ENCODE data around the gene ANKRD33B. TPM values are rescaled to one million over a fixed set of nuclear protein-coding genes. Genes with fewer than 3 reads are reported as not detected.
"Not testable (repeated sequence)": the region's sequence is repeated elsewhere in the genome, so short reads cannot be mapped to it uniquely, and the experiment has no call there.

Gene ANKRD33B
- total RNA-seq (2014; rRNA removed; shearing (Covaris generic); ENCODE audit: low replicate concordance): 9.6 and 10.4 TPM in 2 replicates

DNA sequence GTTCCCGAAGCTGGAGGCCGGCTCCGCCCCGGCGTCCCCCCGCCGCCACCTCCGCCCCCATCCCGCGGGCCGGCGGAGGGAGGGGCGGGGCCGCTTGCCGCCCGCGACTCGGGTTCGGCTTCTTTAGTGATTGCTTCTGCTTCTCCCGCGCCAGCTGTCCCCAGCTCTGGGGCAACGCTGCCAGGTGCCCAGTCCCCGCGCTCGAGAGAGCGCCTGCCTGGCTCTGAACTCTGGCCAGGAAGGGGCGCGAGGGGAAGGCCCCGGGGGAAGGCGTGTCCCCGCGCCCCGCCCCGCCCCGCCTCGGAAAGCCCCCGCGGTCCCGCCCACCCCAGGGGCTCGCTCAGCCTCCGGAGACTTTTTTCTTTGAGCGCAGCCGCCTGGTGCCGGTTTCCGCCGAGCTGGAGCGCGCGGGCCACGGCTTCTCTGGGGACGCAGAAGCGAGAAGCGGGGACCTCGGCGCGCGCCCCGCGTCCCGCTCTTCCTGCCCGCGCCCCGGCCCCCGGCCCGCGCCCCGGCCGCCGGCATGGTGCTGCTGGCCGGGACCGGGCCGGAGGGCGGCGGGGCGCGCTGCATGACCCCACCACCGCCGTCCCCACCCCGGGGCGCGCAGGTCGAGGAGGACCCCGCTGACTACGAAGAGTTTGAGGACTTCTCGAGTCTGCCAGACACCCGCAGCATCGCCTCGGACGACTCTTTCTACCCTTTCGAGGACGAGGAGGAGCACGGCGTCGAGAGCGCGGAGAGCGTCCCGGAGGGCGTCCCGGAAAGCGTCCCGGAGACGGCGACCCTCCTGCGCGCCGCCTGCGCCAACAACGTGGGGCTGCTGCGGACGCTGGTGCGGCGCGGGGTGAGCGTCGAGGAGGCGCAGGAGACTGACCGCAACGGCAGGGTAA is at the start of gene ANKRD33B:
TSS of gene ANKRD33B (plus strand) at position 126 of the 893 bp plus-strand sequence. CDS start at position 524, 398 bp downstream.
- Histone ChIP-seq H3K36me3 (peaks cover 25% of the 10 kb centered on the region), H3K27me3 (no peaks in the 10 kb centered on the region), H3K9me3 (no peaks in the 10 kb centered on the region), H3K4me3 (peak within 1 kb of the TSS; percentile 81)
- peak; percentile 86 for DNase-seq

DNA sequence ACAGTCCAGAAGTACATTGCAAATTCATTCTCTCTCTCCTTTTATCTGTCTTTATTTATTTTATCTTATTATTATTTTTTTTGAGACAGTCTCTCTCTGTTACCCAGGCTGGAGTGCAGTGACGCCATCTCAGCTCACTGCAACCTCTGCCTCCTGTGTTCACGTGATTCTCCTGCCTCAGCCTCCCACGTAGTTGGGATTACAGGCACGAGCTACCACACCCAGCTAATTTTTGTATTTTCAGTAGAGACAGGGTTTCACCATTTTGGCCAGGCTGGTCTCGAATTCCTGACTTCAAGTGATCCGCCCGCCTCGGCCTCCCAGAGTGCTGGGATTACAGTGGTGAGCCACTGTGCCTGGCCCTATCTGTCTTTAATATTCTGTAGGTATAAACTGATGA is 49.3 kb upstream of the ANKRD33B start:
- not testable (repeated sequence) for DNase-seq, H3K27me3 ChIP-seq

GRCh38 chr5:10515492-10515891 is 48.4 kb upstream of the ANKRD33B start:
- Histone ChIP-seq H3K4me3 (no peak overlapping the region), H3K27me3 (no peaks in the 10 kb centered on the region), H3K9me3 (no peaks in the 10 kb centered on the region), H3K36me3 (no peaks in the 10 kb centered on the region)
- no peak for DNase-seq

More for the DNA sequence above, 49.3 kb upstream of the ANKRD33B start:
- not testable (repeated sequence) for H3K9me3 ChIP-seq, H3K4me3 ChIP-seq, H3K36me3 ChIP-seq

GRCh38 chr5:10518347-10518746 is 45.5 kb upstream of the ANKRD33B start:
- Histone ChIP-seq H3K4me3 (no peak overlapping the region), H3K27me3 (no peaks in the 10 kb centered on the region), H3K9me3 (peaks cover 6% of the 10 kb centered on the region), H3K36me3 (no peaks in the 10 kb centered on the region)
- peak; percentile 41 for DNase-seq

DNA sequence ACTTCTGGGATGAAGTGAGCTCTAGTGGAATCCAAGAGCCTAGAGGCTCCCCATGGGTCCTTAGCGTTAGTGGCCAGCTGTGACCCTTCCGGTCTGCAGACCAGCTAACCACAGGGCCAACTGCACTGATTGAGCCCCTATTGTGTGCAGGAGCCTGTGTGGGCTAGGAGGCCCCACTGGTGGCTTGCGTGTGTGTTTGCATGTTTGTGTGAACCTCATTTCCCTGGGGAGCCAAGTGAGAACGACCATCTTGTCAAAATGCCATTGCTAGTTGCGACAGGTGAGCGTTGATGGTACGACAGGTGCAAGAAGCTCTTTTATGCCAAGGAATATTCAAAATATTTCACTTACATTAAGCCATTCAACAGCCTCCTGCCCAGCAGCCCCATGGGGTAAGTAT is 44.1 kb upstream of the ANKRD33B start:
- no peak for DNase-seq
- no peaks in the 10 kb centered on the region for H3K27me3 ChIP-seq
- no peaks in the 10 kb centered on the region for H3K36me3 ChIP-seq
- H3K9me3 ChIP-seq: peaks cover 6% of the 10 kb centered on the region
- H3K4me3 ChIP-seq: no peak overlapping the region

DNA sequence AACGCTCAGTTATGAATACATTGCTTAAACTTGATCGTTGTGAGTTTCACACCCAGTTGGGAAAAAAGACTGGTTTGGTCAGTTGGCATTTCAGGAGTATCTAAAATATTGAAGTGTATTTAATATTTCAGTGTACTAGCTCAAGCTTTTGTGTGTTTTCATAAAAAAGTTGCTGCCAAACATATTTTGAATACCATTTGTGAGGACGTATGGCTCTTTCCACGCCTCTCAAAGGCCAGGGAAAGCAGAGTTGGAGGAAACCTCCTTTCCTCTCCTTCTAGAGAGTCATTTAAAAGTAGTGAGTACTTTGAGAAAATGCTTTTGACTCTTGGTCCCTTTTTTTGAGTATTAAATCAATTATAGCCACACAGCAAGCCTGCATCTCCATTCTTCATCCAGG is 43.2 kb upstream of the ANKRD33B start:
- Histone ChIP-seq H3K4me3 (no peak overlapping the region), H3K36me3 (no peaks in the 10 kb centered on the region), H3K27me3 (no peaks in the 10 kb centered on the region), H3K9me3 (peaks cover 6% of the 10 kb centered on the region)
- peak; percentile 25 for DNase-seq

GRCh38 chr5:10521466-10522223 is 42.2 kb upstream of the ANKRD33B start:
- H3K27me3 ChIP-seq: no peaks in the 10 kb centered on the region
- peaks cover 6% of the 10 kb centered on the region for H3K9me3 ChIP-seq

GRCh38 chr5:10522224-10522611 is 41.7 kb upstream of the ANKRD33B start:
- Histone ChIP-seq H3K27me3 (no peaks in the 10 kb centered on the region), H3K4me3 (no peak overlapping the region)
- DNase-seq: no peak

More at GRCh38 chr5:10521466-10522223, 42.2 kb upstream of the ANKRD33B start:
- no peak for DNase-seq
- Histone ChIP-seq H3K36me3 (no peaks in the 10 kb centered on the region), H3K4me3 (no peak overlapping the region)

DNA sequence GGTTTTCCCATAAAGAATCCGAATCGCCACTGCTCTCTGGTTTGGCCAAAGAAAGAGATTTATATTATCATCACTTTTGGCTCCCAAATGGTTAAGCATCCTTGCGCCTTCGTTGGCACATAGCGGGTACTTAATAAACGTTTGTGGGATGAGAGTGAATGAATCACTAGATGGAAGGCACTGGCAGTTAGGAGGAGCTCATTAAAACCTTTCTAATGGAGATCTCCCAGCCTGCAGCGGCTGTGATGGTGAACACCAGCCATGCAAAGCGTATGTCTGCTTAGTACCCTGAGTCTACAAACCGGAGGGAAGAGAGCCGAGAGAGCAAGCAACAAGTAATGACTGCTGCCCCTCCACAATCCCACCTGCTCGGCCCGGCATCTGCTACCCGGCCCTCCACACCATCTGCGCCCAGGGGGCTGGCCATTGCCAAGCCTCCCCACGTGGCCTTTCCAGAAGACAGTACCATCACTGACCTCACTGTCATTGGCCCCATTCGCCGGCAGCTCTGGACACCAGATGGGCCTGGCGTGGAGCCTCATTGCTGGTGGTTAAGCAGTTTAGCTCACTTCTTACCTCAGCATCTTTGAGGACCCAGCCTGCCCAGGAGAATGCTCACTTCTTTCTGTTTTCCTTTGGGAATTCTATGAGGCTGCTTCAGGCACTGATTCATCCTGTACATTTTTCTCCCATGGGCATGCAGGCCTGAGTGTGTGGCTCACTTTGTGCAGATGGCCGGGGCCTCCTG is 39.3 kb upstream of the ANKRD33B start:
- no peaks in the 10 kb centered on the region for H3K36me3 ChIP-seq
- no peaks in the 10 kb centered on the region for H3K27me3 ChIP-seq
- H3K9me3 ChIP-seq: peaks cover 6% of the 10 kb centered on the region
- no peak overlapping the region for H3K4me3 ChIP-seq
- DNase-seq: peak; percentile 99

More at GRCh38 chr5:10522224-10522611, 41.7 kb upstream of the ANKRD33B start:
- Histone ChIP-seq H3K9me3 (peaks cover 6% of the 10 kb centered on the region), H3K36me3 (no peaks in the 10 kb centered on the region)

- H3K4me3 ChIP-seq: no peak overlapping the region
These were observed 38.8 kb upstream of the ANKRD33B start for GRCh38 chr5:10525124-10525495.

GRCh38 chr5:10527281-10527950 is 36.5 kb upstream of the ANKRD33B start:
- H3K27me3 ChIP-seq: no peaks in the 10 kb centered on the region
- DNase-seq: no peak
- H3K36me3 ChIP-seq: no peaks in the 10 kb centered on the region
- H3K4me3 ChIP-seq: no peak overlapping the region
- H3K9me3 ChIP-seq: peaks cover under 1% of the 10 kb centered on the region

More at GRCh38 chr5:10525124-10525495, 38.8 kb upstream of the ANKRD33B start:
- no peak for DNase-seq
- no peaks in the 10 kb centered on the region for H3K36me3 ChIP-seq
- H3K9me3 ChIP-seq: peaks cover 6% of the 10 kb centered on the region
- H3K27me3 ChIP-seq: no peaks in the 10 kb centered on the region

DNA sequence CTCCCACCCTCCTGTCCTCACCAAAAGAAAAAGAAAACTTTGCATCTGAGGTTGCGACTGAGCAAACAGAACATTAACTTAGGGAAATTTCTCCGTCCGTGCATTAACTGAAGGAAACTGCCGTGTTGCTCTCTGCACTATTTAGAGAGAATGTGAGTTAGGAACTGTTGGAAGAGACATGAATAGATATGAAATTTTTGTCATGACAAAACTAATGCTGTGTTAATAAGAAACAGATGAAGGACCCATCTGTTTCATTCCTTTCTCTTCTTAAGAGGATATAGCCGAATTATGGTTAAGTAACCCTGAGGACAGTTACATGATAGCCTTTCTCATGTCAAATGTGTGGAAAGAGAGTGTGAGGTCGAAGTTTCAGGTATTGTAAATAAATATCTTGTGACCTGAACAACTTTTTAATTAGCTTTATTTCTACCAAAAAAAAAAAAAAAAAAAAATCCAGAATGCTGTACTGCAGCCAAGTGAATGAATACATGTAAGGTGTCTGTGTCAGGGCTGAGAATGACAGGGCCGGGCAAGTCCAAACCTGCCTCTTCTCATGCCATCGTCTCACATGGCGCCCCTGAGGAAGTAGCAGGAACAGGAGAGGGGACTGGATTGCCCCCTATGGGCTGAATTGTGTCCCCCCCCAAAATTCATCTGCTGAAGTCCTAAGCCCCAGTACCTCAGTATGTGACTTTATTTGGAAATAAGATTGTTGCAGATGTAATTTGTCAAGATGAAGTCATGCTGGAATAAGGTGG is 35.6 kb upstream of the ANKRD33B start:
- Histone ChIP-seq H3K9me3 (no peaks in the 10 kb centered on the region; the same call in 1 of the 2 replicates), H3K27me3 (no peaks in the 10 kb centered on the region), H3K36me3 (no peaks in the 10 kb centered on the region), H3K4me3 (no peak overlapping the region)
- peak; percentile 57 for DNase-seq

DNA sequence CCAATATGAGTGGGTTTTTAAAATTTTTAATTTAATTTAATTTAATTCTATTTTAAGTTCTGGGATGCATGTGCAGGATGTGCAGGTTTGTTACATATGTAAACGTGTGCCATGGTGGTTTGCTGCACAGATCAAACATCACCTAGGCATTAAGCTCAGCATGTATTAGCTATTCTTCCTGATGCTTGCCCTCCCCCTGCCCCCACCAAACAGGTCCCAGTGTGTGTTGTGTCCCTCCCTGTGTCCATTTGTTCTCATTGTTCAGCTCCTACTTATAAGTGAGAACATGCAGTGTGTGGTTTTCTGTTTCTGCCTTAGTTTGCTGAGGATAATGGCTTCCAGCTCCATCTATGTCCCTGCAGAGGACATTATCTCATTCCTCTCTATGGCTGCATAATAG is 35.0 kb upstream of the ANKRD33B start:
- Histone ChIP-seq H3K36me3 (no peaks in the 10 kb centered on the region), H3K4me3 (no peak overlapping the region), H3K9me3 (no peaks in the 10 kb centered on the region), H3K27me3 (no peaks in the 10 kb centered on the region)
- no peak for DNase-seq

- Histone ChIP-seq H3K36me3 (no peaks in the 10 kb centered on the region), H3K9me3 (no peaks in the 10 kb centered on the region), H3K27me3 (no peaks in the 10 kb centered on the region), H3K4me3 (no peak overlapping the region)
- DNase-seq: no peak
These were observed 33.1 kb upstream of the ANKRD33B start for GRCh38 chr5:10530601-10531320.

DNA sequence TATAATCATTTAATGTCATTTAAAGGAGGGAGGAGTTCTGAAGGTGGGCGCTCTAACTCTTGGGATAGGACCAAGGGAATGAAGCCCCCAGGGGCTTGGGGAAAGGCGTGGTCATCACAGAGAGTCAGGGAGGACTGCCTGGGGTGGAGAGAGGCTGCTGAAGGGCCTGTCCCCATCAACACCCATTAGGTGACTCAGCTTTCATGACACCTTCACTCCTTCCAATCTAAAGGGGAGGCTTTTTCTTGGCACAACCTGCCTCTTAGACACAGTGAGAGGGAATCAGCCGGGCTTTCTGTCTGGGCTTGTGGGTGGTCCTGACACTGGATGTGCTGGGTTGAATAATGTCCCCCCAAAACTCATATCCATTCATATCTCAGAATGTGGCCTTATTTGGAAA is 31.4 kb upstream of the ANKRD33B start:
- no peaks in the 10 kb centered on the region for H3K9me3 ChIP-seq

More for the DNA sequence above, 31.4 kb upstream of the ANKRD33B start:
- DNase-seq: no peak
- Histone ChIP-seq H3K36me3 (no peaks in the 10 kb centered on the region), H3K4me3 (no peak overlapping the region), H3K27me3 (no peaks in the 10 kb centered on the region)

Measured in MG63 (cell line).